A673 (cell line): ENCODE results near the gene STAT2. TPM values are rescaled to one million over a fixed set of nuclear protein-coding genes. Genes with fewer than 3 reads are reported as not detected.

Experiments
- BruUV-seq: library from RNA; stranded (reverse); fragments of 400-500 nt; replicated peaks from 2 replicates; lab custom pipeline; 2021; lab: Mats Ljungman, UMichigan
- CTCF ChIA-PET: fragments of 300-600 bp; sonication (Branson Sonifier 250); formaldehyde crosslinking; loops from one replicate; lab custom pipeline; 2022; ENCODE audit warnings: antibody characterized with exemption; lab: Charles Lee
- POLR2A ChIA-PET: fragments of 300-600 bp; sonication (Branson Sonifier 250); formaldehyde crosslinking; loops from one replicate; lab custom pipeline; 2022; ENCODE audit warnings: antibody characterized with exemption; ENCODE audit not compliant: low non-redundant PET; lab: Charles Lee
- DNase-seq: peaks from one replicate; pipeline ENCODE4 v3.0.0-alpha.2; 2015; ENCODE audit warnings: low spot score
- H3K27ac ChIP-seq: fragments of 200-600 bp; sonication (generic); 2 replicates; pipeline ENCODE4 v1.5.1; 2016; ENCODE audit warnings: mixed run types, low read depth, mild to moderate bottlenecking, mixed read lengths, antibody characterized with exemption, low read length; ENCODE audit not compliant: poor library complexity, severe bottlenecking
- H3K27me3 ChIP-seq: fragments of 200-600 bp; sonication (generic); replicated peaks from 2 replicates; pipeline ENCODE4 v1.6.1; 2017; ENCODE audit warnings: mixed run types, low read depth, mild to moderate bottlenecking, mixed read lengths, antibody characterized with exemption, low read length; ENCODE audit not compliant: insufficient read depth, poor library complexity
- H3K36me3 ChIP-seq: fragments of 200-600 bp; sonication (generic); 2 replicates; pipeline ENCODE4 v1.6.1; 2016; ENCODE audit warnings: mixed run types, mild to moderate bottlenecking, mixed read lengths, antibody characterized with exemption, low read length; ENCODE audit not compliant: insufficient read depth, poor library complexity, severe bottlenecking
- H3K4me1 ChIP-seq: fragments of 200-600 bp; sonication (generic); 2 replicates; pipeline ENCODE4 v1.6.1; 2017; ENCODE audit warnings: mixed run types, mild to moderate bottlenecking, mixed read lengths, antibody characterized with exemption, low read length; ENCODE audit not compliant: insufficient read depth, poor library complexity, severe bottlenecking
- H3K4me3 ChIP-seq: fragments of 200-600 bp; sonication (generic); 2 replicates; pipeline ENCODE4 v1.5.1; 2016; ENCODE audit warnings: low read depth, mixed run types, mild to moderate bottlenecking, mixed read lengths, low read length; ENCODE audit not compliant: poor library complexity, severe bottlenecking
- H3K9me3 ChIP-seq: fragments of 200-600 bp; sonication (generic); 2 replicates; pipeline ENCODE4 v1.6.1; 2016; ENCODE audit warnings: mixed run types, low read depth, mild to moderate bottlenecking, mixed read lengths, antibody characterized with exemption, low read length; ENCODE audit not compliant: poor library complexity, severe bottlenecking
- EZH2 ChIP-seq: fragments of 200-600 bp; sonication (generic); IDR thresholded peaks from 2 replicates; pipeline ENCODE4 v1.6.1; 2017; ENCODE audit warnings: borderline replicate concordance, low read depth, mild to moderate bottlenecking, mixed read lengths, antibody characterized with exemption, low read length; ENCODE audit not compliant: poor library complexity, severe bottlenecking
- intact Hi-C: fragments of 100-400 bp; cut with micrococcal nuclease; formaldehyde crosslinking; loops from one replicate; pipeline ENCODE4 v1.10.0; 2022; ENCODE audit not compliant: unreplicated experiment
- total RNA-seq: library from RNA; stranded (reverse); gene quantifications from 2 replicates; pipeline ENCODE4 v1.2.3, GENCODE V29; 2021
- TF ChIP-seq, protein P1 (sequence below): fragments of 300-800, 200-600 bp; sonication (generic); conservative IDR thresholded peaks from 2 replicates; pipeline ENCODE4 v1.5.1; 2017; ENCODE audit warnings: low read depth, mild to moderate bottlenecking, antibody characterized with exemption, low read length, moderate library complexity, mixed read lengths

STAT2 gene
- total RNA-seq, 1 experiment from 2014 or later = 41.0 TPM

- BruUV-seq = no TSS peak
- peaks cover 3% of the 10 kb centered on the region for H3K36me3 ChIP-seq
- TF ChIP-seq EZH2 = no peak
- TF ChIP-seq, protein P1, sequence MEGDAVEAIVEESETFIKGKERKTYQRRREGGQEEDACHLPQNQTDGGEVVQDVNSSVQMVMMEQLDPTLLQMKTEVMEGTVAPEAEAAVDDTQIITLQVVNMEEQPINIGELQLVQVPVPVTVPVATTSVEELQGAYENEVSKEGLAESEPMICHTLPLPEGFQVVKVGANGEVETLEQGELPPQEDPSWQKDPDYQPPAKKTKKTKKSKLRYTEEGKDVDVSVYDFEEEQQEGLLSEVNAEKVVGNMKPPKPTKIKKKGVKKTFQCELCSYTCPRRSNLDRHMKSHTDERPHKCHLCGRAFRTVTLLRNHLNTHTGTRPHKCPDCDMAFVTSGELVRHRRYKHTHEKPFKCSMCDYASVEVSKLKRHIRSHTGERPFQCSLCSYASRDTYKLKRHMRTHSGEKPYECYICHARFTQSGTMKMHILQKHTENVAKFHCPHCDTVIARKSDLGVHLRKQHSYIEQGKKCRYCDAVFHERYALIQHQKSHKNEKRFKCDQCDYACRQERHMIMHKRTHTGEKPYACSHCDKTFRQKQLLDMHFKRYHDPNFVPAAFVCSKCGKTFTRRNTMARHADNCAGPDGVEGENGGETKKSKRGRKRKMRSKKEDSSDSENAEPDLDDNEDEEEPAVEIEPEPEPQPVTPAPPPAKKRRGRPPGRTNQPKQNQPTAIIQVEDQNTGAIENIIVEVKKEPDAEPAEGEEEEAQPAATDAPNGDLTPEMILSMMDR = no peak
- intact Hi-C loops = no loop called here
- POLR2A ChIA-PET = no interaction called here
- no peaks in the 10 kb centered on the region for H3K27me3 ChIP-seq
- no peak overlapping the region for H3K4me3 ChIP-seq
- H3K27ac ChIP-seq = no peak overlapping the region
- no peaks in the 10 kb centered on the region for H3K9me3 ChIP-seq
- CTCF ChIA-PET = no interaction called here
- no peak for DNase-seq
- H3K4me1 ChIP-seq = no peaks in the 10 kb centered on the region
These were observed 18.3 kb downstream of the STAT2 start for GRCh38 chr12:56341616-56342015.

GRCh38 chr12:56339158-56339422 lies 20.8 kb downstream of the STAT2 start:
- no peaks in the 10 kb centered on the region for H3K9me3 ChIP-seq
- no TSS peak for BruUV-seq
- no peak overlapping the region for H3K27ac ChIP-seq
- DNase-seq = no peak
- no peaks in the 10 kb centered on the region for H3K4me1 ChIP-seq
- TF ChIP-seq, protein P1 = no peak
- TF ChIP-seq EZH2 = no peak
- ChIA-PET CTCF (no interaction called here), POLR2A (no interaction called here)
- H3K4me3 ChIP-seq = no peak overlapping the region
- peaks cover 1% of the 10 kb centered on the region for H3K36me3 ChIP-seq
- intact Hi-C loops = no loop called here
- H3K27me3 ChIP-seq = no peaks in the 10 kb centered on the region

GRCh38 chr12:56338308-56339157 lies 21.4 kb downstream of the STAT2 start, which contains the start of gene IL23A:
Gene IL23A (plus strand): TSS chr12:56338884. CDS start chr12:56339045, 161 bp downstream.
- no peak for DNase-seq
- TF ChIP-seq EZH2 = no peak
- intact Hi-C loops = no loop called here
- POLR2A ChIA-PET = no interaction called here
- Histone ChIP-seq H3K4me1 (no peaks in the 10 kb centered on the region), H3K27me3 (no peaks in the 10 kb centered on the region), H3K27ac (peak within 1 kb of the TSS; percentile 42), H3K4me3 (no peak within 1 kb of the TSS), H3K36me3 (no peaks in the 10 kb centered on the region), H3K9me3 (no peaks in the 10 kb centered on the region)
- BruUV-seq = no TSS peak
- CTCF ChIA-PET = no interaction called here

GRCh38 chr12:56337753-56338251 lies 22.1 kb downstream of the STAT2 start:
- Histone ChIP-seq H3K4me1 (peaks cover 4% of the 10 kb centered on the region), H3K4me3 (no peak overlapping the region), H3K9me3 (no peaks in the 10 kb centered on the region), H3K36me3 (no peaks in the 10 kb centered on the region), H3K27ac (no peak overlapping the region), H3K27me3 (no peaks in the 10 kb centered on the region)
- no TSS peak for BruUV-seq
- no peak for DNase-seq
- ChIA-PET POLR2A (no interaction called here), CTCF (no interaction called here)
- no peak for TF ChIP-seq EZH2
- TF ChIP-seq, protein P1 = no peak
- intact Hi-C loops = no loop called here
